Stimulated activated CD8-positive, alpha-beta memory T cell treated with anti-CD3 and anti-CD28 coated beads, Interleukin-15, amount 100 ng/mL, for 1 hour (primary cell): ENCODE measurements around the gene NPM1.

Source experiments
- DNase-seq: peaks from one replicate; pipeline ENCODE4 v3.0.0-alpha.2; 2020; ENCODE audit warnings: low read depth

The NPM1 gene

DNA sequence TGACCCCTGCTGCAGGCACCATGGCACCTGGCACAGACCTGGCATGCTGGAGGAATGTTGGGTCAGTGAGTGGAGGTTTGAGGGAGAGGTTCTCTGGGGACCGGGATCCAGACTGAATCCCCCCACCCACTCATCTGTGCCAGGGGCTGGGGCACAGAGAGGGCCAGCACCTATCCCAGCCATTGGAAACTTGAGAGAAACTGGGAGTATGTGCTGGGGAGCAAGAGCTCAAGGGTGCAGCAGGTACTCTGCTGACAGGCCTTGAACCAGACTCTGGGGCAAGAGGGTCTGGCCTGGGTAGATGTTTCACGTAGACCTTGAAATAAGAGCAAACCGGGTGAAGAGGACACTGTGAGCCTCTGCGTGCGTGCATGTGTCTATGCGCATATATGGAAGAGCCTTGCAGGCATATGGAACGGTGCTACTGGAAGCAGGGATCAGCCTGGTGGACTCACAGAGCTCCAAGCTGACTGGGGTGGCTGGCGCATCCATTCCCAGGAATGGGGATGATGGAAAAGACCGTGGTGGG, 40.6 kb downstream of the NPM1 start:
- DNase-seq = no peak

DNA sequence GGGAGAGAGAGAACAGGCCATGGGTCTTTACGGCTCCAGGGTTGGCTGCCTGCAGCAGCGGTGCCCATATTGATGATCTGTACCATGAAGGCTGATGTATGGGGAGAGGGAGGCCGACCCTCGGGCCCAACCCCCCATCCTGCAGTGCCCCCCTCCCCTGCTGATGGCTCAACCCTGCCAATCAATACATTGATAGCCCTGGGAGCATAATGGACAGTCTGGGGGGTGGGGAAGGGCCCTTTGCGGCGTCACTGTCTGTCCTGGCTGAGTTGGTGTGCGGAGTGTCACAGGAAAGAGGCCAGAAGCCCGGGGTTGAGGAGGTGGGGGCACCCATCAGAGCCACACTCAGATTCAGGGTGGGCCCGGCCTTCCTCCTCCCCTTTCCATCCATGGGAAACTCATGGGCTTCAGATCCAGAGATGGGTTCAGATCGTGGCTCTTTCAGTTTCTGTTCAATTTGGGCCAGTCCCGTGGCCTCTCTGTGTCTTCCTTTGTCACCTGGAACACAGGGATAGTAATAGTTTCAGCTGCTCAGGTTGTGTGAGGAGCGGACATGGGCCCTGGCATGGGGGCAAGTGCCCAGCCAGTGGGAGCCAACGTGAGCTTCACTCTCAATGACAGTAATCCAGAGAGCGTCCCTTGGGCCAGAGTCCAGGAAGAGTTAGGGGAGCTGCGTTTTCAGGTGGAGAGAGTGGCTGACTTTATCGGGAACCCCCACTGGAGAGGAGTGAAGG, 41.3 kb downstream of the NPM1 start:
- DNase-seq = no peak

DNA sequence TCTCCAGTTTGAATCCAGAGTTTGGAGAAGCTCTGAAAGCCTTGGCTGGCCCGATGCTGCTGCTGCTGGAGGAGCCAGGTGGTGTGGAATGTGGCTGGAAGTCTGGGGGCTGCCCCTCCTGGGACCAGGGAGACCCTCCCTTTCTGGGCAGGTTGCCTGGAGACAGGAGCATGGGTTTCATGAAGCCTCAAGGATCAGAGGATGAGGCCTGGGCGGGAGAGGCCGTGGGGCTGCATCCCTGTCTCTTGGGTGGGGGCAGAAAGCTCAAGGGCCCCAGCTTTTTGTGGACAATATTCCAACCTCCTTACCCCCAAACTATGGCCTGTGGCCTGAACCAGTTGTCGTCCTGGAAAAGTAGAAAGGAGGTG, 41.9 kb downstream of the NPM1 start:
- DNase-seq = no peak

DNA sequence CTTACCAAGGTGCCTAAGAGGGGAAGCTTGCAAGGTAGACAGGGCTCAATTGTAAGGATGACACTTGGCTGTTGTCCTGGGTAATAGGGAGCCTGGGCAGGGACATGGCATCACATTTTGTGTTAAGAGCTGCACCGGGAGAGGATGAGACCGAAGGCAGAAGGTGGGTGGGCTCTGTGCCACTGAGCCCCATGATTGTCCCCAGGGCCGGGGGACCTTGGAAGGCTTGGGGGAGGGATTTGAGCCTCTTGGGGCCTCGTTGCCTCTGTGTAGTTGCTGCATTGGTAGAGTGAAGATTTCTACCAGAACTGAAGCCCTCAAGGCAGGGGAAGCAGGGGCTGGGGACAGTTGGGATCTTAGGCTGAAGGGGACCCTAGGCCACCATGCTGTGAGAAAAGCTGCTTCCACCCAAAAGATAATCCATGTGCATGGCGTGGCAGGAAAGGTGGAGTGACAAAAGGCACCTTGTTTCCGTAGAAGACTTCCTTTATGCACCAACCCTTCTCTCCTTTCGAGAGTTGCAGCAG, 43.7 kb downstream of the NPM1 start:
- DNase-seq = no peak

DNA sequence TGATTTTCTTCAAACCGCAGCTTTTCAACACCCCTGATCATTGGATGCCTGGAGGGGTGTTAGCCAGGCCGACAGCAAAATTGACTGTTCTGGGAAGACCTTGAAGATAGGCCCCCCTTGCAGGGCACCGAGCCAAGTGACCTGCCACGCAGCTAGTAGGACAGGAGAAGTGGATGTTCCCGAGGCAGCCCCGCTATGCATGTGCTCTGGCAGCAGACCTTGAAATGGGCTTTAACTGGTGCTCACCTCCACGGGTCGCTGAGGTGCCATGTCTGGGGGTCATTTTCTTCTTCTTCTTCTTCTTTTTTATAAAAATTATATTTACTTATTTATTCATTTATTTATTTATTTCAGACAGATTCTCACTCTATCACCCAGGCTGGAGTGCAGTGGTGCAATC, 44.4 kb downstream of the NPM1 start:
- no peak for DNase-seq

DNA sequence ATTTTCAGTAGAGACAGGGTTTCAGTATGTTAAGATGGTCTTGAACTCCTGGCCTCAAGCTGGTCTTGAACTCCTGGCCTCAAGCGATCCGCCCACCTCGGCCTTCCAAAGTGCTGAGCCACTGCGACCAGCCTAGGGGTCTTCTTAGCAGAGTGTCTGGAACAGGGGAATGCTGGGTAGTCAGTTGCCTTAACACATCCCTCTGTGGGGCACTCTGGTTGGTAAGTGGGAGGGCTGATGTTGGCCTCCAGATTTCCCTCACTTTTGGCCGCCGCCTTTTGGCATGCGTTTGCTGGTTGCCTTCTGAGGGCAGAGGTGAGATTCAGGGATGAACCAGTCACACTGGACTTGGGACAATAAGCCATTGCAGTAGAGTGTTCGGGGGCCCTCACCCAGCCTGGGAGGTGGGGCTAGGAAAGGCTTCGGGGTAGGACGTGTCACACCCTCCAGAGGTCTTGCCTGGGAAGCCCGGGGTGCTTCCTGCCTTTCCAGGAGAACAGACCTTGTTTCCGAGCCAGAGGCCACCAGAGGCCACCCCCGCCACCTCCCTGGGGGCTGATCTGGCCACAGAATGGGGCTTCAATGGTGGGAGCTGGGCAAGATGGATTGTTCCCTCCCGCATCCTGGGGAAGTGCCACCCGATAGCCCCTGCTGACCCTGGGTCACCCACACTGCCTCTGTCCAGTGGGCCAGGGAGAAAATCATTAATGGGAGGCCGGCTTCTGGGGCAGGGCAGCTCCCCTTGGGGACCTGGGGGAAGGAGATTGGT, 45.1 kb downstream of the NPM1 start:
- DNase-seq = no peak

DNA sequence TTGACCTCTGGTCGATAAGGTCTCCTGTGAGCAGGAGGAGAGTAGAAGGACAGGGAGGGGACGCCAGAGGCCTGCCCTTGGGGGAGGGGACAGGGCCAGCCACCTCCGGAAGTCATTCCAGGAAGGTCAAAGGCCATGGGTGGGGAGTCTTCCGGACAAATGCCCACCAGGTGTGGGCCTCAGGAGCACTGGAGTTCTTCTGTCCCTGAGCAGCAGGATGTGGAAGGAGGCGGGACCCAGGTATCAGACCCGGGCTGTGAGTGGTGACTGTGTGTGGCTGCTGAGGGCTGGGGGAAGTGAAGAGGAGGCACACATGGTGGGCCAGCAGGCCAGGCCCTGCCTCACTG, 45.7 kb downstream of the NPM1 start:
- no peak for DNase-seq

DNA sequence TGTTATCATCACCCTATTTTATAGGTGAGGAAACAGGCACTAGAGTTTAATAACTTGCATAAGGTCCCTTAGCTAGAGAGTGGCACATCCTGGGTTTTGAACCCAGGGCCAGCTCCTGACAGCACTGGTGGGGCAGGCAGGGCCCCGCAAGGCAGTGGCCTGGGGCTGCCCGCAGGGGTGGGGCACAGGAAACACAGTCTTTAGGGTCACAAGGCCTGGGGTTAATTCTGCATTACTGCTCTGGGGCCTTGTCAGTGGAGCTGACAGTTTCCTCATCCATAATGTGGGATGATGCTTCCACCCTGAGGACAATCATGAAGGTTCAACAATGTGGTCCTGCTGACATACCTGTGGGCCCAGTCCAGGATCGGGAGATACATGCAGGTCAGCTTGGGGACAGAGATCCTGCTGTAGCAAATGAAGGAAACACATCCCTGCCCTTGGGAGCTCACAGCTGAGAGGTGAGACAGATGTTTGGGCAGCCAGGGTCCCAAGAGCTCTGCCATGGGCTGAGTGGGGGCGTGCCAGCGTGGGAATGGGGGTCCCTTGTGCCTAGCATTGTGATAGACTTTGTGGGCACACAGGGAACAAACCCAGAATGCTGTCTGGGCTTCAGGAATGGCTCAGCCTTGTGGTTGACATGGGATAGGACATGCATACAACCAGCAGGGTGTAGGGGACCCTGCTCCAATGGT, 46.5 kb downstream of the NPM1 start:
- no peak for DNase-seq

DNA sequence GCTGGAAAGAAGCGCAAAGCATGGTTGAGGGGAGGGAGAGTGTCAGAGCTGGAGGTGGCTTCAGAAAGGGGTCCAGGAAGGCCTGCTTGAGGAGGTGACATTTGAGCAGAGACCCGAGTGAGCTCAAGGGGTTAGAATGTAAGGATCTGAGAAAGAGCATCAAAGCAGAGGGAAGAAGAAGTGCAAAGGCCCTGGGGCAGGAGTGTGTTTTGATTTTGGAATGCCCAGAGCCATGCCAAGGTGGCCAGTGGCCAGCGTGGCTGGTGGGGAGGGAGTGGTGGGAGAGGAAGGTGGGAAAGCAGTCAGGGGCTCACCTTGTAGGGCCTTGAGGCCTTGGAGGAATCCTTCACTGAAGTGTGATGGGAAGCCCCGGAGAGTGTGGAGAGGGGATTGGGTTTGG, 47.2 kb downstream of the NPM1 start:
- DNase-seq = no peak

DNA sequence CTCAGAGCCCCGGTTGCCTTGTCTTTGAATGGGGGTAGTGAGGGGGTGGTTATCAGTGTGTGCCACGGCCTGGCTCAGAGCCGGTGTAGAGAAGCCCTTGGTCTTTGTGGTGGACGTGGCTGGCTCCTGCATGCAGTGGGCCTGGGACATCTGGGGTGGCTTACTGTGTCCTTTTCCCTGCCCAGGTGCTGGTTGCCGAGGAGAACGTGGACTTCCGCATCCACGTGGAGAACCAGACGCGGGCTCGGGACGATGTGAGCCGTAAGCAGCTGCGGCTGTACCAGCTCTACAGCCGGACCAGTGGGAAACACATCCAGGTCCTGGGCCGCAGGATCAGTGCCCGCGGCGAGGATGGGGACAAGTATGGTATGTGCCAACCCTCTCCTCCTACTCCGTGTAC, 48.3 kb downstream of the NPM1 start:
- no peak for DNase-seq

DNA sequence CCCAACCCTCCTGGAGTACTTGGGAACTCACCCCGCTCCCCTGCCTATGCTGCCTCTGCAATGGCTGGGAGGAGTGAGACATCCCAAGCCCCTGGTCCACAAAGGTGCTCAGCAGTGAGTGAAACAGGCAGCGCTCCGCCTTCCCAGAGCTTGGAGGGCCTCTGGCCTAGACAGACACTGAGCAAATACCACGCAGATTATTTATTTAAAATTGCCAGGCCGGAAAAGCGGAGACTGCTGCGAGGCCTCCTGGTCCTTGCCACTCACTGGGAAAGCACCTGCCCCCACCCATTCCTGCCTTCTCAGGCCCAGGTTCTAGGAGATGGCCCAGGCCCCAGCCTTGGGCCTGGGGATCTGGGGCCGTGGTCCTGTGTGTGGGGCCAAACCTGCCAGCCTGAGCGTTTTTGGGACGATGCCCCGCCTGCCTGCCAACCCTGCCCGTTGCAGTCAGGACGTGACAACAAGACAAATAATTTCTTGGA, 49.2 kb downstream of the NPM1 start:
- DNase-seq = no peak

DNA sequence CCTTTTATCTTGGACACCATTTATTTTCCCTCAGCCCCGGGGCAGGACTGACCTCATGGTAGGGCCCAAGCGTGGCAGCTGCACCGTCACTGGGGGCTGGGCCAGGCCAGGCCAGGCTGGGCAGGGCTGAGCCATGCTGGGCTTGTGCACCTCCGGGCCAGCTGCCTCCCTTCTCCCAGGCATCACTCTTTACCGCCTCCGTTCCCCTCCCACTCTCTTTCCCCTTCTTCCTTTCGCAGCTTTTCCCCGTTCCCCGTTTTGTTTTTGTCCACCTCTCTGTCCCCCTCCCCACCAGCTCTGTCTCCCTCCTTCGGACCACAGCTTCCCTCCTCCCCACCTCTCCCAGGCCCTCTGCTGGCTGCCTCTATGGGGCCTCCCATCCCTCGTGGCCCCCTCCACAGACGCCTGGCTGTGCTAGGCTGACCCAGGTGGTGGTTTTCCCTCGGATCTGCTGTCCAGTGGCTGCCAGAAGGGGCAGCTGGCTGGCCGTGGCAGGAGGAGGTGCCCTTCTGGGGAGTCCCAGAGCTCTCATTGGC, 49.7 kb downstream of the NPM1 start:
- no peak for DNase-seq

DNA sequence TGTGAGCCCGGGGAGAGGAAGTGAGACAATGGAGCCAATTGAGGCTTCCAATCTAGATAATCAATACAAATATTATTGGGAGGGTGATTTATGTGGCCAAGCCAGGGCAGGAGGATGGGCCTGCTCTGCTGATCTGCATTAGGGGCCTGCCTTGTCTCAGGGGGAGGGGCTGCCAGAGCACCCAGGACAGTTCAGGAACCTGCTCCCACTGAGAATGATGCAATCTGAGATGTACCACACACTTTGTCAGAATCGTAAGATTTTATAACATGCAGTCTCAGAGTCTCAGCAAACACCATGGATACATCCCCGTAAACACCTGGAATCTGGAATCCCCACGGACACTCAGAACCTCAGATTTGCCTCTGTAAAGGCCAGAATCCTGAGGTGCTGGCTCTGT, 51.1 kb downstream of the NPM1 start:
- no peak for DNase-seq

DNA sequence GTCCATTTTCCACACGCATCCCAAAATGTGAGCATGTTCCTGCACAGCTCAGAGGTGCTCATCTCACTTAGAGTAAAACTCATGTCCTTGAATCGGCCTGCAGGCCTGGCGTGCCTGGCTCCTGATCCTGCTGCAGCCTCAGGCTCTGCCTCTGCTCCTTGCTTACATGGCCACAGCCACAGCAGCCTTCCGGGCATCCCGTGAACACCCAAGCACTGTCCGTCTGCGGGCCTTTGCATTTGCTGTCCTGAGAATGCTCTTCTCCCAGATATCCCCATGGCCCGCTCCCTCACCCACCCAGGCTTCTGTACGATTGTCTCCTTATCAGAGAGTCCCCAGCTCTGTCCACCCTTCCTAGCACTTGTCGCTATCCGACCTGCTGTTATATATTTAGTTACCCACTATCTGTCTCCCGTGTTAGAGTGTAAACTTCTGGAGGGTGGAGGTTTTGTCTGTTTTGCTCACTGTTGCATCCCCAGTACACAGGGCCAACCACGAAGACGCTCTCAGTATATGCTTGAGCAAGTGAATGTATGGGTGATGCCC, 53.7 kb downstream of the NPM1 start:
- no peak for DNase-seq

DNA sequence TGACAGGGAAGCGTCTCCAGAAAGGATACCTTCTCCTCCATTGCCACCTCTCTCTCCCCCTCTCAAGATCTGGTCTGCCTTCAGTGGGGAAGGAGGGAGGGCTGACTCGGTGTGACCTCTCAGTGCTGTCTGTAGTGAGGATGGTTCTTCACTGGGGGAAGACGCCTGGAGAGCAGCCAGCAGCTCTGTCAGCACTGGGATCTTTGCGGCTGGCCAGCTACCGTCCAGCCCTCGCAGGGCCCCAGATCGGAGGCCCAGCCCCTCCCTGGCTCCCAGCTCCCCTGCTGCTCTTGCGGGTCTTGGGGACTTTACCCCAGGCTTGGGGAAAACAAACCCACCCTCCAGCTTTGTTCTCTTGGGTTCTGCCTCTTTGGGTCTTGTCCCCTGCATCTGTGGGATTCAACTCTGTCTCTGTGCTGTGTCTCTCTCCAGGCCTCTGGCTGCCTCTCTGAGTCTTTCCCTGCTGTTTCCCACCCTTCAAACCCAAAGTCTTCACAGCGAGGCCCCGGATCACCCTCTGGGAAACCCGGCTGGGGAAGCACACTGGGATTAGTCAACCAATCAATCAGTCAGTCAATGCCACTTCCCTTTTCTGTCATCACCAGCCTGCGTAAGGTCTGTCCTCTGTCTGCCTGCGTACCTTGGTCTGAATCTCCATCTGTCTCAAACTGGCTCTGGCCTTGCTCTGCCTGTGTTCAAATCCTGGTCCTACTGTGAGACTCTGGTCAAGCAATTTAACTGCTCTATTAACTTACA, 54.8 kb downstream of the NPM1 start:
- DNase-seq = no peak

DNA sequence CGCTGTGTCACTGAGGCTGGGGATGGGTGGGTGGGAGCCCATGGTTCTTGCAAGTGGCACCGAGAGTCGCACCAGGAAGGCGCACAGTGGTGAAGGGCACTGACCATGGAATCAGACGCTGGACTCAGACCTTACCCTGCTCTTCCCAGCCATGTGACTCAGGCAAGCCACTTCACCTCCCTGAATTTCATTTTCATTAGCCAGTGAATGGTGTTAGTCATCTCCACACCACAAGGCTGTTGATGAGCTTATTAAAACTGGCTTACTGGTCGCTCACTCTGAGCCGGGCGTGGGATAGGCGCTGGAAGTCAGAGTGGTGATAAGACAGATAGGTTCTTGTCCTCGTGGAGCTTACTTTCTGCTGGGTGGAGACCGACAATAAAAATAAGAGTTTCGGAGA, 56.9 kb downstream of the NPM1 start:
- DNase-seq = no peak

DNA sequence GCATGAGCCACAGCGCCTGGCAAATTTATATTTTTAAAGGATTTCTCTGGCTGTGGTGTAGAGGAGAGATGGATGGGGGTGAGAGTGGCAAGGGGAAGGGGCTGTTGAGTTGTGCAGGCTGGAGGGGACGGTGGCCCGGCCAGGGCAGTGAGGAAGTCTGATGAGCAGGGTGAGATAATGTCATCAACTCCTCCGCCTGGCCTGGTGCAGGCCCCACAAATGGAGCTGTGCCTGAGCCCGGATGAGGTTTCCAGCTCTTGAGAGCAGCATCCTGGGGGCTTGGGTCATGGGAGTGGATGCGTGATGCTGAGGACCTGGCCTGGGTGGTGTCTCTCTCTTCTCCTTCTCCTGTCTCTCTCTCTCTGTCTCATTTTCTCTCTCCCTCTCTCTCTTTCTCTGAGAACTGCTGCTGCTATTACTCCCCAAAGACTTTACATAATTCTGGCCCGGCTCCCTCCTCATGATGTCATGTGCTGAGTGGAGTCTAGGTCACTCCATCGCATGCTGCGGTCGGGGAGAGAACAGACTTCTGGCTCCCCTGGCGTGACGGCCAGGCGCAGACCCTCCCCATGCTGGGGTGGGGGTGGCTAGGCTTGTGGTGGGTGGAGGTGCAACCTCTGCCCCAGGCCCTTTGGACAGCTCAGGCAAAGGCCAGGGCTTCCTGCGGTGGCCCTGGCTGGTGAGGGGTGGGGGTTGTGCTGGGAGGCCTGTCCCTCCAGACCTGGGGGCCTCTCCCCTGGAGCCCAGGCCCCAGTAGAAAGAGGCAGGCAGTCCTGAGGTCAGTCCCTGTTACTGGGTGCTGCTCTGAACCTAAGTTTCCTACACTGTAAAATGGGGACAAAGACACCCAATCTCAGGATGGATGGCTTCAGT, 58.2 kb downstream of the NPM1 start:
- DNase-seq = no peak

DNA sequence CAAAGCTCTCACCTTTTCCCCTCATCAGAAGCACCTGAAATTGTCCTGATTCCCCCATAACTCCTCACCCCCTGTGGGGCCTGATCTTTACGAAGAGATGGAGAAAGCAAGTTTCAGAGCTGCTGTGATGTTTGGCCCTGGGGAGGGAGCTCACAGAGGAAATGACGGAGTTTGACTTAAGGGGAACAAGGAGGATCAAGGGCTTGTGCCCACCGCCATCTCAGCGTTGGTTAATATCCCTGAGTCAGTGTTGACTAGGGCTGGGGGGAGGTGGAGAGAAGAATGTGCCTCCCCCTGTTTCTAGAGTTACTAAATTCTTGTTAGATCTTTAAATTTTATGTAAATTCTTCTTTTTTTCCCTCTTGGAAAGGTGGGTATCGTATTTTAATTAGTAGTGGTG, 59.6 kb downstream of the NPM1 start:
- no peak for DNase-seq

DNA sequence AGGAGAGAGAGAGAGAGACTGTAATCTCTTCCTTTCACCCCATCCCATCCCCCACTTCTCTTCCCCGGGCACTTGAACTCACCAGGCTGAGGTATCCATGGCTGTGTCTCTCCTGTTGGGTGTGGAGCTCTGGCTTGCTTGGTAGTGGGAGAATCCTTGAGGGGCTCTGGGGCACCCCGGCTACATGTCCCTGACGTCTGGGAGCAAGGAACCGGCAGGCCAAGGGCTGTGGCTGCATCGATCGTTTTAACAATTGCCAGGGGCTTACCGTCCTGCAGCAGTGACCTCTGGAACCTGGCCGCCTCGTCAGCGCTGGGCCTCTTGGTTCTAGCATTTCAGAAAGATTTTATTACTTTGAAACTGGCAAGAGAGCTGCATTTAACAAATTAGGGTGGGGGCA, 61.8 kb downstream of the NPM1 start:
- no peak for DNase-seq
